Measurements from ENCODE around the gene MIB2.

DNA sequence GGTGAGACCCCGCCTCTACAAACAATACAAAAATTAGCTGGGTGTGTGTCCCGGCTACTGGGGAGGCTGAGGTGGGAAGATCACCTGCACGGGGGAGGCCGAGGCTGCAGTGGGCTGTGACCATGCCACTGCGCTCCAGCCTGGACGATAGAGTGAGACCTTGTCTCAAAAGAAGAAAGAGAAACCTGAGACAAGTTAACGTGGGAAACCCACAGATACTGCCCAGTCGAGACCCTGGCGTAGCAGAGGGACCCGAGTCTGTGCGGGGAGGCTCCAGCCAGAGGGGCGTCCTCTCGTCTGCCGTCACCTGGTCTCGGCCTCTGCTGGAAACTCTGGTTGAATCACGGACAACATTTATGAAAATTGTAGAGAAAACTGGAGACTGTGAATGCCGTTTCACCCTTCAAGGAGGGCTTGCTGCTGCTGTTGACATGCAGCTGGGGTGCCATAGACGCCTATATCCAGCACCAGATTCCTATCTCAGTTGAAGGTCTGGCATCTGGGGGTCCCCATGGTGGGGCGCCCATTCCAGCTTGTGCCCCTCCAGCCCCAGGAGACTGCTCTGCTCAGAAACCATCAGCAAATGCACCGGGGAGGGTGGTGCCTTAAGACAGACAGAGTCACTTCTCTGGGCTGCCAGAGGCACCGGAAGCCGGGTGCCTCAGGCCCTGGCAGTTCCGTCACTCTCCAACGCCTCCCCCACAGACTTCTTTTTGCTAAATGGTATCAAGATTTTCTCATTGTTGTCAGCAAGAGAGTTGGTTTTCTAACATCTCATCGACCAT, 57.1 kb downstream of the MIB2 start:
- TF ChIP-seq, protein P1, sequence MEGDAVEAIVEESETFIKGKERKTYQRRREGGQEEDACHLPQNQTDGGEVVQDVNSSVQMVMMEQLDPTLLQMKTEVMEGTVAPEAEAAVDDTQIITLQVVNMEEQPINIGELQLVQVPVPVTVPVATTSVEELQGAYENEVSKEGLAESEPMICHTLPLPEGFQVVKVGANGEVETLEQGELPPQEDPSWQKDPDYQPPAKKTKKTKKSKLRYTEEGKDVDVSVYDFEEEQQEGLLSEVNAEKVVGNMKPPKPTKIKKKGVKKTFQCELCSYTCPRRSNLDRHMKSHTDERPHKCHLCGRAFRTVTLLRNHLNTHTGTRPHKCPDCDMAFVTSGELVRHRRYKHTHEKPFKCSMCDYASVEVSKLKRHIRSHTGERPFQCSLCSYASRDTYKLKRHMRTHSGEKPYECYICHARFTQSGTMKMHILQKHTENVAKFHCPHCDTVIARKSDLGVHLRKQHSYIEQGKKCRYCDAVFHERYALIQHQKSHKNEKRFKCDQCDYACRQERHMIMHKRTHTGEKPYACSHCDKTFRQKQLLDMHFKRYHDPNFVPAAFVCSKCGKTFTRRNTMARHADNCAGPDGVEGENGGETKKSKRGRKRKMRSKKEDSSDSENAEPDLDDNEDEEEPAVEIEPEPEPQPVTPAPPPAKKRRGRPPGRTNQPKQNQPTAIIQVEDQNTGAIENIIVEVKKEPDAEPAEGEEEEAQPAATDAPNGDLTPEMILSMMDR (IDR thresholded peaks at IDR 0.05), result no peak
- TF ChIP-seq EP300 (IDR thresholded peaks at IDR 0.05; ENCODE audit: low read depth), result no peak

Data from transverse colon (tissue), 3 donors.